Small intestine (tissue), 7 donors: ENCODE measurements around the gene ADCY7. TPM values are rescaled to one million over a fixed set of nuclear protein-coding genes. Genes with fewer than 3 reads are reported as not detected.
A peak's percentile ranks its signal among the peaks of the same experiment; 100 is the strongest.
"Not testable (repeated sequence)": the region's sequence is repeated elsewhere in the genome, so short reads cannot be mapped to it uniquely, and the experiment has no call there.

Experiments used
- DNase-seq, 2 donors: peaks; one replicate each; pipeline versions ENCODE4 v3.0.0 to v3.0.0-alpha.2; 2013
- FAIRE-seq: peaks from 2 replicates; lab custom pipeline; 2012; peaks lifted over from hg19 to GRCh38; lab: Jason Lieb, UNC
- H3K27ac ChIP-seq, 3 donors: one replicate each; pipeline ENCODE4 v1.5.1; 2013; ENCODE audit warnings: low read length in 2 of 3, mild to moderate bottlenecking in 2 of 3, control low read depth in 1 of 3, inconsistent platforms in 1 of 3, low read depth in 1 of 3, moderate library complexity in 1 of 3
- H3K27me3 ChIP-seq, 3 donors: one replicate each; pipeline ENCODE4 v1.6.1; 2013; ENCODE audit warnings: low read length in 3 of 3, inconsistent platforms in 1 of 3; ENCODE audit not compliant: control insufficient read depth in 3 of 3, insufficient read depth in 3 of 3
- H3K36me3 ChIP-seq, 3 donors: one replicate each; pipeline ENCODE4 v1.6.1; 2013; ENCODE audit warnings: low read length in 3 of 3, inconsistent platforms in 1 of 3, low read depth in 1 of 3, mild to moderate bottlenecking in 1 of 3, moderate library complexity in 1 of 3; ENCODE audit not compliant: control insufficient read depth in 3 of 3, insufficient read depth in 2 of 3
- H3K4me1 ChIP-seq, 3 donors: one replicate each; pipeline ENCODE4 v1.6.1; 2013; ENCODE audit warnings: low read length in 2 of 3, inconsistent platforms in 1 of 3, low read depth in 1 of 3, mild to moderate bottlenecking in 1 of 3, moderate library complexity in 1 of 3; ENCODE audit not compliant: control insufficient read depth in 3 of 3, insufficient read depth in 2 of 3
- H3K4me3 ChIP-seq, 3 donors: one replicate each; pipeline ENCODE4 v1.5.1; 2013; ENCODE audit warnings: low read length in 3 of 3, control low read depth in 1 of 3, inconsistent platforms in 1 of 3, low read depth in 1 of 3, mild to moderate bottlenecking in 1 of 3, moderate library complexity in 1 of 3
- H3K9me3 ChIP-seq, 2 donors: one replicate each; pipeline ENCODE4 v1.6.1; 2013; ENCODE audit warnings: low read depth in 1 of 2, low read length in 1 of 2; ENCODE audit not compliant: control insufficient read depth in 2 of 2, insufficient read depth in 1 of 2
- WGBS, 3 donors: extraction: QIAGEN DNeasy Blood & Tissue Kit; methylation state at CpG; one replicate each; pipeline ENCODE4 v1.1.7; 2013; 5-methylcytosine and 5-hydroxymethylcytosine counted together
- polyA plus RNA-seq, 4 donors: library from polyadenylated mRNA; stranded (reverse) in 3 of 4; unstranded in 1 of 4; fragments of 200-250 nt in 3 of 4; fragments of 120-200 nt in 1 of 4; gene quantifications; one replicate each; pipeline versions ENCODE4 v1.2.1 to v1.2.3, GENCODE V29; 2013
- donor health status: healthy with polysubstance abuse.
- donor health status: control.
- donor health status: control.
- donor health status: Bipolar disorder and iron deficiency.
- donor health status: healthy.

The ADCY7 gene
- polyA plus RNA-seq, 4 donors: 0.45 to 7.3 (median 3.4) TPM

DNA sequence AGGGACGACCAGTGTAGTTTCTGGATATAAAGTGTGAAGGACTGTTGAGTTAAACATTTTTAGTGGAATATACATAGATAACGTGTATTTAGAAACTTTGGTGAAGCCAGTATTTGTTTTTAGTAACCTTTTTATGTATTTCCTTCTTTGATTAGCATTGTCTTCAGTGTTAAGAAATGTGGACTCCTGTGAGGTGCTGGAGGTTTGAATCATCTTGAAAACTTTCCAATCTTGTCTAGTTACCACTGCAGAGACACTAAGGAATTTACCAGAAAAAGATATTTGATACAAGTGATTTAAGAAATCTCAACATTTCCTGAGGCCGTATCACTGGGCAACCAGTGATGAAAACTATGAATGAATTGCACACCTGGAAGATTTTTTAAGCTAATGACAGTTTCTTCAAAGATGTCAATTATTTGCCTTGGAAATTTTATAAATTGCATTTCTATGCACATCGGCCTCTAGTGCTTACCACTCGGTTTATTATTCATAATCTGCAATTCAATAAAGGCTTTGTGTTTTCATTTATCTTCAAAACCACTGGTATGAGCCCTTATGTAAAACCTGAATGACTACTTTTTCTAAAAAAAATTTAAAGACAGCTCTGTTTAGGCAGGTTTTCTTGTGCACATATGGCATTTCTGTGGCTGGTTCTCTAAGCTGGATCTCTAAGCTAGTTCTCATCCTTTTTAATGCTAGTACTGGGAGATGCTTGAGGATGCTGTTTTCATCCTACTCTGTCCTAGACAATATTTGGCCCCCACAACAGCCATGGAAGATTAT lies 31.4 kb upstream of the ADCY7 start:
- Histone ChIP-seq H3K9me3 (no peaks in the 10 kb centered on the region), H3K27ac (no peak overlapping the region), H3K4me1 (no peaks in the 10 kb centered on the region), H3K27me3 (no peaks in the 10 kb centered on the region), H3K36me3 (peaks cover 0 to 5% (median 0%) of the 10 kb centered on the region in 3 donors), H3K4me3 (no peak overlapping the region)
- FAIRE-seq (no peak), DNase-seq (no peak)
- 64 to 78% (median 71%) methylated on average over 5 of the region's 5 CpGs for WGBS, 3 donors

DNA sequence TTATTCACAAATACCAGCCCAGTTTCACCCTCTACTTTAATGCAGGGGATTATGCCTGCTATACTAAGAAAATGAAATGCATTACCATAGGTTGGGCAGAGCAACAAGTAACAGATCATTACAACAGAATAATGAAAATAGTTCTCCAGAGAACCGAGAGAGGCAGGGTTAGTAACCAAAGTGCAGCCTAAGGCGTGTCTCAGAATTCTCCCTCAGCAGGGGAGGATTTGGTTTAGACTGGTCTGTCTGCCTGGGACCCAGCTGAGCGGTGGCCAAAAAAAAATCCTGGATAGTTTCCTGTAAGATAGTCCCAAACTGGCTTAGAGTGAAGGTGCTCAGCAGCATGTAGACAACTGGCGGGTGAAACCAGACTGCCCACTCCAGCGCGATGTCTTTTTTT lies 30.8 kb upstream of the ADCY7 start:
- Histone ChIP-seq H3K9me3 (no peaks in the 10 kb centered on the region), H3K4me1 (no peaks in the 10 kb centered on the region), H3K27ac (no peak overlapping the region), H3K4me3 (no peak overlapping the region), H3K27me3 (no peaks in the 10 kb centered on the region), H3K36me3 (peaks cover 0 to 3% (median 0%) of the 10 kb centered on the region in 3 donors)
- 70 to 73% (median 73%) methylated on average over 6 of the region's 6 CpGs for WGBS, 3 donors
- DNase-seq: no peak
- FAIRE-seq: no peak

DNA sequence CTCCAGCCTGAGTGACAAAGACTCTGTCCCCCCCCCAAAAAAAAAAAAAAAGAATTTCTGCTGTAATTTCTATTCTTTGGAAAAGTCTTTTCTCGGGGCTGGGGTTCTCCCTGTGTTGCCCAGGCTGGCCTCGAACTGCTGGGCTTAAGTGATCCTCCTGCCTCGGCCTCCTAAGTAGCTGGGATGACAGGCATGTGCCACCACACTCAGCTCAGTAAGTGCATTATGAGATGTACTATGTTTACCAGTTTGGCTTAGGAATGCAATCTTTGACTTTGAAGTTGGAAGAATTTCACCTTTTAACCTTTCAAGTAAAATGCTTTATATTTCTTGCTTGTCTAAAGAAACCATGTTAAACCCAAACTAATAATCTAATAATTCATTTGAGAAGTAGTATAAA lies 28.0 kb upstream of the ADCY7 start:
- DNase-seq (no peak), FAIRE-seq (no peak)
- no peak overlapping the region for H3K4me3 ChIP-seq
- H3K27ac ChIP-seq: no peak overlapping the region
- no peaks in the 10 kb centered on the region for H3K27me3 ChIP-seq
- WGBS, 3 donors: 89 to 95% (median 95%) methylated on average over 3 of the region's 3 CpGs
- no peaks in the 10 kb centered on the region for H3K36me3 ChIP-seq
- H3K4me1 ChIP-seq: no peaks in the 10 kb centered on the region
- H3K9me3 ChIP-seq: no peaks in the 10 kb centered on the region

GRCh38 chr16:50238868-50239301 lies 27.5 kb upstream of the ADCY7 start:
- DNase-seq: no peak
- no peaks in the 10 kb centered on the region for H3K36me3 ChIP-seq
- no peak overlapping the region for H3K27ac ChIP-seq
- H3K4me1 ChIP-seq: no peaks in the 10 kb centered on the region
- WGBS, 3 donors: 33 to 64% (median 40%) methylated on average over 5 of the region's 5 CpGs
- no peak overlapping the region for H3K4me3 ChIP-seq
- H3K27me3 ChIP-seq: no peaks in the 10 kb centered on the region
- no peak for FAIRE-seq
- no peaks in the 10 kb centered on the region for H3K9me3 ChIP-seq

DNA sequence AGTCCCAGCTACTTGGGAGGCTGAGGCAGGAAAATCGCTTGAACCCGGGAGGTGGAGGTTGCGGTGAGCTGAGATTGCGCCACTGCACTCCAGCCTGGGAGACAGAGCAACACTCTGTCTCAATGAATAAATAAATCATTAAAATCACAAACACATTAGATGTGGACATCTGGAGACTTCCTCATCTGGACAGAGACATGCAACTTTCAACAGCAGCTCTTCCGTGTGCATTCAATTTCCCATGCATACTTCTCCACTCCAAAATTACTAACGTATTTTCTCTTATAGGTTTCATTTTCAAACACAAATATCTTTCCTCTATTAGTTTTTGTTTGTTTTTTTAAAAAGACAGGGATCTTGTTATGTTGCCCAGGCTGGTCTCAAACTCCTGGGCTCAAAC lies 23.3 kb upstream of the ADCY7 start:
- not testable (repeated sequence) for H3K27me3 ChIP-seq, H3K27ac ChIP-seq, H3K9me3 ChIP-seq, FAIRE-seq, H3K4me3 ChIP-seq, H3K4me1 ChIP-seq, H3K36me3 ChIP-seq, DNase-seq
- 72 to 75% (median 73%) methylated on average over 6 of the region's 6 CpGs for WGBS, 3 donors

GRCh38 chr16:50244140-50244503 lies 22.2 kb upstream of the ADCY7 start:
- H3K27ac ChIP-seq: no peak overlapping the region
- H3K4me3 ChIP-seq: no peak overlapping the region
- no peak for FAIRE-seq
- peaks cover 0 to 6% (median 0%) of the 10 kb centered on the region in 3 donors for H3K27me3 ChIP-seq
- no peak for DNase-seq
- 90 to 93% (median 92%) methylated on average over 9 of the region's 9 CpGs for WGBS, 3 donors
- no peaks in the 10 kb centered on the region for H3K9me3 ChIP-seq
- H3K36me3 ChIP-seq: no peaks in the 10 kb centered on the region
- peaks cover 0 to 8% (median 2%) of the 10 kb centered on the region in 3 donors for H3K4me1 ChIP-seq

GRCh38 chr16:50244504-50245416 lies 21.6 kb upstream of the ADCY7 start:
- H3K9me3 ChIP-seq: no peaks in the 10 kb centered on the region
- 26 to 44% (median 41%) methylated on average over 32 to 33 of the region's 33 CpGs for WGBS, 3 donors
- no peak overlapping the region for H3K27ac ChIP-seq
- H3K27me3 ChIP-seq: peaks cover 0 to 6% (median 0%) of the 10 kb centered on the region in 3 donors
- H3K36me3 ChIP-seq: no peaks in the 10 kb centered on the region
- H3K4me3 ChIP-seq: peak overlapping the region in 2 of 3 donors; percentile 32 to 61
- DNase-seq (peak in 1 of 2 donors; percentile 39), FAIRE-seq (no peak)
- peaks cover 0 to 9% (median 2%) of the 10 kb centered on the region in 3 donors for H3K4me1 ChIP-seq
